ENCODE data around the gene AIFM3.
A peak's percentile ranks its signal among the peaks of the same experiment; 100 is the strongest.
"Not testable (repeated sequence)": the region's sequence is repeated elsewhere in the genome, so short reads cannot be mapped to it uniquely, and the experiment has no call there.

Gene AIFM3

DNA sequence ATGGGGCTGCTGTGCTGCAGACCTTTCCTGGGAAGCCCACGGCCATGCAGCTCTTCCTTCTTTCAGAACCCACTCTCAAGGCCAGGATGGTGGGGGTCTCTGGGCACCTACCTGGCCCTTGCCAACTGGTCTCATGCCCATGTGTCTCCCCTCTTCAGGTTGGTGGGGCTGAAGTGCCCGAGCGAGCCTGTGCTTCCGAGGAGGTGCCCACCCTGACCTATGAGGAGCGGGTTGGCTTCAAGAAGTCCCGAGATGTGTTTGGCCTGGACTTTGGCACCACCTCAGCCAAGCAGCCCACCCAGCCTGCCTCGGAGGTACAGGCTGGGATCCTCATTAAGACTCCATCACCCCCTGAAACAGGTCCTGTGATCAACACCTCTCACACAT, 25.0 kb downstream of the AIFM3 start:
- DNase-seq, result no peak

DNA sequence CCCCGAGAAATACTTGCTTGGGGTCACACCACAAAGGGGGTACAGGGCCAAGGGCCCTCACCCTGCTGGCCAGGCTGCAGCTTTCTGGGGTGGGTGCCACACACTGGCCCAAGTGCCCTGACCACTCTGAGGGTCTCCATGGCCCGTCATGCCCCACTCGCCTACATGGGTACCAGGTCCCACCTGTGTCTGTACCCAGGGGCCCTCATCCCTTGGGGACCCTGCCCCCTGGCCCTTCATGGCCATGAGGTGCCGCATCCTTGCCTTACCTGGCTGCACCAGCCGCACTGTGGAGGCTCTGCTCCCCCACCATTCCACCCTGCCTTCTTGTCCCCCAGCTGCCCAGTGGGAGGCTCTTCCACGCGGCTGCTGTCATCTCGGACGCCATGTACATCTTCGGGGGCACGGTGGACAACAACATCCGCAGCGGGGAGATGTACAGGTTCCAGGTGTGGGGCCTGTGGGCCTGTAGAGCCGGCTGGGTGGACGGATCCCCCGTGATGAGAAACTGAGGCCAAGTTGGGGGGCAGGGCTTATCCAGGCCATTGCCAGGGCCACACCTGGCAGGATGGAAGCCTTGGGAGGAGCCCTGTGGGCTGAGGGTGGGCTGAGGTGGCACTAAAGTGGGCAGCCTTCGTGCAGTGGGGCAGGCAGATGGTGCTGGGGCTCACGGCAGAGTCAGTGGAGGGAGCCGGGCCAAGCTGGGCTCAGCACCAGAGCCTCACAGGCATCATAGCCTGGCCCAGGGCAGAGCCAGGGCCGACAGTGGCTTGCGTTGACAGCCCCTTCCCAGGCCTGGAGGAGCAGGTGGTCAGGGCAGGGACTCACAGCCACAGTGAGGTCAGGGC, 25.6 kb downstream of the AIFM3 start:
- no peak for DNase-seq

DNA sequence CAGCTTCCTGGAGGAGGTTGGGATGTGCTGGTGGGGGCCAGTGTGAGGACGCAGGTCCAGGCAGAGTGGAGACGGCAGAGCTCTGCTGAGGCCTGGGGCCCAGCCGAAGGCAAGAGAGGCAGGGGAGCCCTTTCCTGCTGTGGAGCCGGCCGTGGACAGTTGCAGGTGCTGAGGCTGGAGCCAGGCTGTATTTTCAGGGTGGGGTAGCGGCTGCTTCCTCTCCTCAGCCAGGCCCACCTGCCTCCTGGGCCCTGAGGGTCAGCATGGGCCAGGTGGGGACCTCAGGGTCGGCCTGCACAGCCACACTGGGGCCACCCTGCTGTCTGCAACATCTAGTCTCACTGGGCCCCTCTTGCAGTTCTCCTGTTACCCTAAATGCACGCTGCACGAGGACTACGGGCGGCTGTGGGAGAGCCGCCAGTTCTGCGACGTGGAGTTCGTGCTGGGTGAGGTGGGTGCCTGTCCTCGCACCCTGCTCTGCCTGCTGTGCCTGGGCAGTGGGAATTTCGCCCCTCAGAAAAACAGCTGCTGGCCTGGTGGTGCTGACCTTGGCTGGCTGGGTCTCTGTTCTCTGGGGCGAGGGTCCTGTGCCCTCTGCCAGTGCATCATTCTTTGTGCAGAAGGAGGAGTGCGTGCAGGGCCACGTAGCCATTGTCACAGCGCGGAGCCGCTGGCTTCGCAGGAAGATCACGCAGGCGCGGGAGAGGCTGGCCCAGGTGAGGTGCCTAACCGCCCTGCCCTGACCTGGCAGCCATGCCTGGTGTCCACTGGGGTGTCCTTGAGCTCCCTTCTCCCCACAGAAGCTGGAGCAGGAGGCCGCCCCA, 26.5 kb downstream of the AIFM3 start:
- DNase-seq, result no peak

DNA sequence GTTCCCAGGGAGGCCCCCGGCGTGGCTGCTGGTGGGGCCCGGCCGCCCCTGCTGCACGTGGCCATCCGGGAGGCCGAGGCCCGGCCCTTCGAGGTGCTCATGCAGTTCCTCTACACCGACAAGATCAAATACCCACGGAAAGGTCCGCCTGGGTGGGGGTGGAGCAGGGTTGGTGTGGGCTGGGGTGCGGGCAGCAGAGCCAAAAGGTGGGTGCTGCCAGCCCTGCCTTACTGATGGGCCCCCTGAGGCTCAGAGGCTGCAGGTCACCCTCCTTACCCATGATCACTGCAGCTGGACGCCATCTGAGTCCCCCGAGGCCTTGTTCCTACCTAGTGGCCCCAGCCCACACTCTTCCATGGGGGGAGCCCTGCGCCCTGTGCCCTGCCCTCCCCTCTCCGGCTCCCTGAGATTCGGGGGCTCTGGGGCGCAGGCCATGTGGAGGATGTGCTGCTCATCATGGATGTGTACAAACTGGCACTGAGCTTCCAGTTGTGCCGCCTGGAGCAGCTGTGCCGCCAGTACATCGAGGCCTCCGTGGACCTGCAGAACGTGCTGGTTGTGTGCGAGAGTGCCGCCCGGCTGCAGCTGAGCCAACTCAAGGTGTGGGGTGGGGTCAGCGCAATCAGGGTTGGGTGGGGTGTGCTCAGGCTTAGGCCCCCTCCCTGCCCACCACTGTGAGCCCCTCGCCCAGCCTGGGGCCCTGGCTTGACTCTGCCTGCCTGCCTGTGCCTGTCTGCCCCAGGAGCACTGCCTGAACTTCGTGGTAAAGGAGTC, 27.3 kb downstream of the AIFM3 start:
- DNase-seq, result no peak

DNA sequence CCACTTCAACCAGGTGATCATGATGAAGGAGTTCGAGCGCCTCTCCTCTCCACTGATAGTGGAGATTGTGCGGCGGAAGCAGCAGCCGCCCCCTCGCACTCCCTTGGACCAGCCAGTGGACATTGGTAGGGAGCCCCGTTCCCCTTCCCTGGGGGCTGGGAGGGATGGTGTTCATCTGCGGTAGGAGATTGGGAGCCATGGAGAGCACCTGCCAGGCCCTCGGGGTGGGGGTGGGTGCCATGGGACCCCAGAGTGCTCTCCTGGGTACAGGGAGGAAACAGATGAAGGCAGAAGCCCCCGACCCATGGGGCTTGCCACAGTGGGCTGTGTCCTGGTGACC, 27.8 kb downstream of the AIFM3 start:
- DNase-seq, result no peak

DNA sequence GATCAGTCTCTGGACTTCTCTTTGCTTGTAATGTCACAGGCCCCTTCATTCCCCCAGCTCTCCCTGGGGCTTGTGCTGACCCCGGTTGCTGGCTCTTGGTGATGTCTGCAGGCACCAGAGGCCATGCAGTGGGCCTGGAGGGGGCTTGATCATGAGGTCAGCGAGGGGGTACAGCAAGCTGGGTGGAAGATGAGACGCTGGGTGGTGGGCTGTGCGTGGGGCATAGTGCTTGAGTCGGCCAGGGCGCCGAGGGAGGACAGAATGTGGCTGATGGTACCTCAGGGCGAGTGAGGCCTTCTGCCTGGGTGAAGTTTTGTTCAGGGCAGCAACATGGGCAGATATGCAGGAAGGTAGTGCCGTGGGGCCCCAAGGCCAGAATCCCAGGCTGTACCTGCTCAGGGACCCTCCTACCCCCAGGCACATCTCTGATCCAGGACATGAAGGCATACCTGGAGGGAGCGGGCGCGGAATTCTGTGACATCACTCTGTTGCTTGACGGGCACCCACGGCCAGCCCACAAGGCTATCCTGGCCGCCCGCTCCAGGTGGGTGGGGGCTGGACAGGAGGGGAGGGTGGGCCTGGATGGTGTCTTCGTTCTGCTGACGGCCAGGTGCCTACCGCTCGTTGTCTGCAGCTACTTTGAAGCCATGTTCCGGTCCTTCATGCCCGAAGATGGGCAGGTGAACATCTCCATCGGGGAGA, 28.4 kb downstream of the AIFM3 start:
- no peak for DNase-seq

DNA sequence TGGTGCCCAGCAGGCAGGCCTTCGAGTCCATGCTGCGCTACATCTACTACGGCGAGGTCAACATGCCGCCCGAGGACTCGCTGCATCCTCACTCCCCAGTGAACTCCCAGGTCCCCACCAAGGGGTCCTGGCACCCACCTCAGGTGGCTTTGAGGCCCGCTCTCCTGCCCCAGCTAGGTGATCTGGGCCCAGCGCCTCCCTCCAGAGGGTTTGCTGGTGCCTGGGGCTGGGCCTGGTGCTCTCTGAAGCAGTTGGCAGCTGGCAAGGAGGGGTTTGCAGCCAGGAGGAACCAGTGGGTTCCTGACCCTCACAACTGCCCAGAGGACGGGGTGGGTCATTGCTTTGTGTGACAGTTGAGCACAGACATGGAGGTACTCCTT, 29.0 kb downstream of the AIFM3 start:
- no peak for DNase-seq

DNA sequence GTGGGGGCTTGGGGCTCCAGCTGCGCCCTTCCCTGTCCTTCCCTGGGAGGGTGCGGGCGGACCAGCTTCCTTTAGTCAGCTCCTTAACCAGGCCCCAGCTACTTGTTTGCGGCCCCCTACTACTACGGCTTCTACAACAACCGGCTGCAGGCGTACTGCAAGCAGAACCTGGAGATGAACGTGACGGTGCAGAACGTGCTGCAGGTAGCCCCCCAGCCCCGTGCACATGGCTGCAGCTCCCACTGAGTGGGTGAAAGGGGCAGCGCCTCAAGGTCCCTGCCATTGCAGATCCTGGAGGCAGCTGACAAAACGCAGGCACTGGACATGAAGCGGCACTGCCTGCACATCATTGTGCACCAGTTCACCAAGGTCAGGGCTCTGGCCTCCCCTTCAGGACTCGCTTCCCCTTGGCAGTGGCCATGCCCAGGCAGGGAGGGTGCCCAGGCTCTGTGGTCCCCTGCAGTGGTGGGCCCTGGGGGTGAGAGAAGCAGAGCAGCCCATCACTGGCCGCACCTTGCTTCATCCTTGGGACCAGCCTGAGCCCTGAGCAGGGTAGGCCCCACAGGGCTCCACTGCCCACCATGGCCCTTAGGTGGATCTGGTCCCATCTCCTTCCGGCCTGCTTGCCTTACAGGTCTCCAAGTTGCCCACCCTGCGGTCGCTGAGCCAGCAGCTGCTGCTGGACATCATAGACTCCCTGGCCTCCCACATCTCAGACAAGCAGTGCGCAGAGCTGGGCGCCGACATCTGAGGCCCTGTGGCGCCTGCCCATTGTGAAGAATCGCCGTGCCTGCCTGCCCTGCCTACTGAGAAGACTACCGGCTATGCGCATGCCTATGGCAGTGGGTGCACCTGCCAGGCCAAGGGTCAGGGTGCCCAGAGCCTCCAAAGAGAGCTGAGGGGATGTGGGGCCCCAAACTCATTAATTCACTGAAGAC, 29.8 kb downstream of the AIFM3 start:
- no peak for DNase-seq

DNA sequence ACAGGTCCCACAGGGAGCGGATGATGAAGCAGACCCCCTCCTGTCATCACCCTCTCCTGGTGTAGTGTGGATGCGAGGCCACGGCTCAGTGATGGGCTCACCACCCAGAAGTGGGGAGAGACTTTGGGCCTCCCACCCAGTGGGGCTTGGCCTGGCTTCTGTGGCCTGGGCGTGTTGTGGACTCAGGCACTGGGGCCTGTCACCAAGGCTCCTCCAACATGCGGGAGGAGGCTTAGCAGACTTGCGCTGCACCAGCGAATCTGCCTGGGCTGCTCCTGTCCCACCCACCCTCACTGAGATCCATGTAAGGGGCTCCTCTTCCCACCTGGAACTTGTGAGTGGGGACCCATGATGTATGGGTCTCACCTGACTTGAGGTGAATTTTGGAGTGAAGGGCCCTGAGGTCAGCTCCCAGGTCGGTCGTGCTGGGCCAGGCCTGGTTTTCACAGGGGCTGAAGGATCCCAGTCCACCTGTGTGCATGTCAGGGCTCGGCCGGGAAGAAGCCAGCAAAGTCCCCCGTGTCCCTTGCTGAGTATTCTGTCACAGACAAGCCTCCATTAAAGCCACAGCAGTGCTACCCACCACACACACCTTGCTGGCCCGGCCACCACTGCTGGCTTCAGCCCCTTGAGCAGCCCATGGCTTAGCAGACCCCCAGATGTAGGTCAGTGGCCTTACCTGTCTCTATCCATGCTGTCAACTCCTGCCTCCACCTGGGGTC, 30.6 kb downstream of the AIFM3 start:
- DNase-seq, result no peak

DNA sequence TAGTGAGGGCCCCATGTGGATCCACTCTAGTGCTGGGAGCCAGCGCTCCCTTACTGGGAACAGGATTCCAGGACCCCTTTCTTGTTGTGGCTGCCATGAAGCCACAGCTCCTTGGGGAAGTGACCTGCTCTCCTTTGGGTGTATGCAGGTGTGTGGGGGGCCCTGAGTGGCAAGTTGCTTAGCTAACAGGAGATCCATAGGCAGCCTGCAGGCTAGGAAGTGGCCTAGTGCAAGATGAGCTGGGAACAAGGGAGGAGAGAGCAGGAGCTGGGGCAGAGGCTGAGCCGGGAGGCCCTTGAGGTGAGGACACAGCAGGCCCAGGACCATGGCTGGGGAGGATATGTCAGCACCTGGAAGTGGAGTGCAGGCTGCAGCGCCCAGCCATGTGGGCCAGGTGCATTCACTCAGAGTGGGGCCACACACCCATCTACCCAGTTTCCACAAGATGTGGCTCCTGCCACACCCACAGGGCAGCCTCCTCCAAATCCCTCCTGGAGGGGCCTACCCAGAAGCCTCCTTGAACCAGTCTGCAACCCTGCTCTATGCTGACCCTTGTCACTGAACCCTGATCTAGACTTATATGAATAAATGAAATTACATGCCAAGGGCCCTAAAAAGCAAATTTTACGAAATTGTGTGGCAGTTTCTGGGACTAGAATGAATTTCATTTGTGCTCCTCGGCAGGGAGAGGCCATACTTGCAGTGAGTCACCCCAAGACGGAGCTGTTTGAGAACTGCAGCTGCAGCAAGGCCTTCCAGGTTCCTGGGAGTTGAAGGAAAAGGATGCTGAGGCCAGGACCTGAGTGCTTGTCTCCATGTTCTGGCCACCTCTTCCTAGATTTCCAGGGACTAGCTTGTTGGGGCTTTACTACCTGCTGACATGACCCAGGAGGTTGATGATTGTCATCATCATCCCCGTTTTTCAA, 31.6 kb downstream of the AIFM3 start:
- no peak for DNase-seq

DNA sequence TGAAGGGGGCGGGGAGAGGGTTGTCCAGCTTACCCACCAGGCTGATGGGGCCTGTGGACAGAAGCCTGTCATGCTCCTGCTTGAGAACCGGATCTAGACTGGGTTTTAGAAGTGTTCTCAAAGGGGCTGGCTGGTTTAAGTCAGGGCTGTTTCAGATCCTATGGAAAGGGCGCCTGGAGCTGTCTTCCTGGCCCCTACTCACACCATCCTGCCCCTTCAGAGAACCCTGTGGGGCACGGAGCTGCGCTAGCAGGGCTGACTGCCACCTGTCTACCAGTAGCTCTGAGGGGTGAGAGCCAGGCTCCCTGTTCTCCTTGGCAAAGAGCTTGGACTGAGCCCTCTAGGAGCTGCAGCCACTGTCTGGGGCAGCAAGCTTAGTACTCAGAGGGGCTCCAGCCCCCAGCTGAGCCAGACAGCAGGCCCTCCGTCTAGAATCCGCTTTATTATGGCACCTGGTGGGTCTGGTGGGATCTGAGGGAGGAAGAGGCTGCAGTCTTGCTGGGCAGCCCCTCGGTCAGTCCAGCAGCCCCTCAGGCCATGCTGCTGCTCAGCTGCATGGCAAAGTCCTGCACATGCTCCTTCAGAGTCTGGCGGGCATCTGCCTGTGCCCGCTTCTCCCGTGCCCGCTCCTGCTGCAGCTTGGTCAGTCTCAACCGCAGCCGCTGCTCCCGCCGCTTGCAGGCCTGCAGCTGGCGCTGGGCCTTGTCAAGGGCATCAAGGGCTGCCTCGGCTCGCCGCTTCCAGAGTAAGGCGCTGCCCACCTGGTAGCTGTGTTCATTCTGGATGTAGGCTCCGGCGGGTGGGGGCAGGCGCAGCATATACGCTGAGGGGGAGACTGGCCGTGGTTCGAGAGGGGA, 32.5 kb downstream of the AIFM3 start:
- DNase-seq, result no peak

DNA sequence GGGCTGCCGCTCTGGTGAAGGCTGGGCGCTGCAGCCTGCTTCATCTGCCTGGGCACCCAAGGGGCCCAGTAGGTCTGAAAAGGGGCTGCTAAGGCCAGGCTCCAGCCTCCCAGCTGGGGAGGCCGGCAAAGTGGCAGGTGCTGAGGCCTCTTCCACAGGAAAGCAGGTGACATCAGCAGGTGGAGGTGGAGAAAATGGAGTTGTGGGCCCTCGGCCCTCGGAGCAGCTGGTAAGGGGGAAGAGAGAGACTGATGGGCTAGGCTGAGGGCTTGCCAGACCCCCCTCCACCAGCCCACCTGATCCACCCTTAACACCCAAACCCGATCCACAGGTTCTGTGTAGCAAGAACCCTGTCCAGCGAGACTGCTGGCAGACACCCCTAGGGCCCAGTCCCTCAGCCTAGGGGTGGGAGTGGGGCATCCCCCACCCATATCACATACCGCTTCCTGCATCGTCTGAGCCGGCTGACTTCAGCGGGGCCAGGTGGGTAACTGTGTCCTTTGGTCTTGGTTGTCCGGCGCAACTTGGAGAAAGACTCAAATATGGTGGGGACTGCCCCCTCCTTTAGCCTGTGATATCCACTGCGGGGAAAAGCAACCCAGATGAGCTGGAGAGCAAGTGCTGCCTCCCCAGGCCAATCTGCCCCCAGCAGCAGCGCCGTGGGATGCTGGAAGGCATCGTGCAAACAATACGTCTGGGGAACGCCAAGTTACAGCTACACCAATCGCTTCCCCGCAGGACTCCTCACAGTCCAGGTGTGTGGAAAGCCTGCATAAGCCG, 33.3 kb downstream of the AIFM3 start:
- DNase-seq, result no peak

DNA sequence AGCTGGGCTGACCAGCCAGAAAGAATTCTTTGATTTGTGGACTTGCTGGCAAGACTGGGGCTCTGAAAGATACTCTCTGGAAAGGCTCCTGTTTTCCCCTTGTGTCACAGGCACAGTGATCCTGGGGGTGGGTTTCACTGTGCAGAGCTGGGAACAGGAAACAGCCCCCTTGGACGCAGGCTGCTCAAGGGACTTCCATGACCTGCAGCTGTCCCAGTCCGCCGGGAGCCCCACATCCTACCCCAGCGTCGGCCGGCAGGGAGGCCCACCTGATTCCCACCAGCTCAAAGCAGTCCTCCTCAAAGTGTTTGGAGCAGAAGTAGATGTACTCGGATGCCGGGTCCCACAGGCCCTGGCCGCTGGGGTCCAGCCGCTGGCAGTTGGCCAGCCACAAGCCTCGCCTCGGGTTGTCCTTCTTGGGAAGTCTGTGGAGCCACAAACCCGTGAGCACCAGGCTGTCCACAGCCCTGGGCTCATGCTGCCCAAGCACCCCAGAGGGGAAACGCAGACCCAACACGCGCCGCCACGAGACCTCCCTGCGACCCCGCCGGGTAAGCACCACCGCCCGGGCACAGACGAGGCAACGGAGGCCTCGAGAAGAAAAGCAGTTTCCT, 34.0 kb downstream of the AIFM3 start:
- no peak for DNase-seq

DNA sequence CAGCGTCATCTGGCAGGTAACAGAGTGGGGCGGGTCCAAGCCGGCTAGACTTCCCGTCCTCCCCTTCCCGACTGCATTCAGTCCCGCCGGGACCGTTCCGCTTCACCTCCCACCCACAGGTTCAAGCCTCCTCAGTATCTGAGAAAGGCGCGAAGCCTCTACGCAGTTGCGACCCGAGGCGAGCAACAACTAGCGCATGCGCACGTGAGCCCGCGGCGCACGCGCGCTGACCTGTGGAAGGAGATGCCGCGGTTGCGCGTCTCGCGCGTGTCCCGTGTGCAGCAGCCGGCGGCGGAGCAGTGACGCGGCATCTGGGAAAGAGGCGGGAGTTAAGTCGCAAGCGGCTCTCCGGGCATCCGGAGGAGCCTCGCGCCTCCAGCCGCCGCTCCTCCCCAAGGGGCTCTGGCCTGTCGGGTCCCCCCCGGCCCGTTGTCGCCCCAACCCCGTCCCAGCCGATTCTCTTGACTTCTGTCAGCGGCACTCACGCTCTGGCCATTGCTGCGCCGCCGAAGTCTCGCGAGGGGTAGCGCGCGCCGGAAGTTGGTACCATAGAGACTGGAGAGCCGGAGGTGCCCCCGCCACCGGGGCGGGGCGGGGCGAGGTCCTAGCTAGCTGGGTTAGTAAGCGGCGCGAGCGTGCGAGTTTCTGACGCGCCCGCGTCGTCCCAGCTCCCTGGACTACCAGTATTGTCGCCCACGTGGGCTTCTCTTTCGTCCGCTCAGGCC, 34.7 kb downstream of the AIFM3 start, which contains the start of gene THAP7:
TSS of gene THAP7 (minus strand) at position 518 of the 725 bp plus-strand sequence. CDS start at position 311, 207 bp downstream.
- DNase-seq, result peak; percentile 95

DNA sequence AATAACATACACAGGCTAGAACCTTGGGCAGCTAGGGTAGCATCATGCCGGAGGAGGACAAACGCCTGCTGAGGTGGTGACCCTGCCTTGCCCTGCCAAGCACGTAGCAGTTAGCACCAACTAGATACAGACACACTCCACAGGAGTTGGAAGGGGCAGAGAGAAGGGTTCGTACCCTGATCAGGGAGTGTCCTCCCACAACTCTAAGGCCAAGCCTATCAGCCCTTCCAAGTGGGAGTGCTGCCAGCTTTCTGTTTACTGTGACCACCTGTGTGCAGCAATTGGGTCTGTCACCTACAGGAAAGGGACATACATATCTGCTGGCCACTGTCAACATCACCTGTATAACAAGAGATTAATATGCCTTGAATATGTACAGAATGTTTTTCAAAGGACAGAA, 36.7 kb downstream of the AIFM3 start:
- DNase-seq, result no peak

DNA sequence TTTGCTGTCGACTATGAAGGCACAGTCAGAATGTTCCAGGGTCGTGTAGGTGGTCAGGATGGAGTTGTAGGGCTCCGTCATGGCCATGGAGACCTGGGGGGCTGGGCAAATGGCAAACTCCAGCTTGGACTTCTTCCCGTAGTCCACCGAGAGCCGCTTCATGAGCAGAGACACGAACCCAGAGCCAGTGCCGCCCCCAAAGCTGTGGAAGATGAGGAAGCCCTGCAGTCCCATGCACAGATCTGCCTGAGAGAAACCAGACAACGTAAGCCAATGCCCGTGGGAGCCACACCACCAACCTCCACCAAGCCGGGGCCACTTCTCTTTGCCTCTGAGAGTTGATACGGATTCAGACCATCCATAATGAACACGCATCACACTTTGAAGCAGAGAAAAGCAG, 42.2 kb downstream of the AIFM3 start:
- not testable (repeated sequence) for DNase-seq
